Measurements from ENCODE around the gene HRG.

DNA sequence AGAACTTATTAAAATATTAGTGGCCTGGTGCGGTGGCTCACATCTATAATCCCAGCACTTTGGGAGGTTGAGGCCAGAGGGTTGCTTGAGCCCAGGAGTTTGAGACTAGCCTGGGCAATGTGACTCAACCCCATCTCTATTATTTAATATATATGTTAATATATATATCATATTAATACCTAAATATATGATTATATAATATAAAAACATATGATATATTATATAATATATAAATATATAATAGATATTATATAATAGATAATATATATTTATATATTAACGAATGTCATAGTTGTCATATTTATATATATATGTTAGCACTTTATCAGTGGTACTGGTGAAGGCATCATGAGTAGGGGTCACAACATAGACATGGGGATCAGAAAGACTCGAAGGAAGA lies 5.2 kb downstream of the HRG start:
- TF ChIP-seq, protein P1, sequence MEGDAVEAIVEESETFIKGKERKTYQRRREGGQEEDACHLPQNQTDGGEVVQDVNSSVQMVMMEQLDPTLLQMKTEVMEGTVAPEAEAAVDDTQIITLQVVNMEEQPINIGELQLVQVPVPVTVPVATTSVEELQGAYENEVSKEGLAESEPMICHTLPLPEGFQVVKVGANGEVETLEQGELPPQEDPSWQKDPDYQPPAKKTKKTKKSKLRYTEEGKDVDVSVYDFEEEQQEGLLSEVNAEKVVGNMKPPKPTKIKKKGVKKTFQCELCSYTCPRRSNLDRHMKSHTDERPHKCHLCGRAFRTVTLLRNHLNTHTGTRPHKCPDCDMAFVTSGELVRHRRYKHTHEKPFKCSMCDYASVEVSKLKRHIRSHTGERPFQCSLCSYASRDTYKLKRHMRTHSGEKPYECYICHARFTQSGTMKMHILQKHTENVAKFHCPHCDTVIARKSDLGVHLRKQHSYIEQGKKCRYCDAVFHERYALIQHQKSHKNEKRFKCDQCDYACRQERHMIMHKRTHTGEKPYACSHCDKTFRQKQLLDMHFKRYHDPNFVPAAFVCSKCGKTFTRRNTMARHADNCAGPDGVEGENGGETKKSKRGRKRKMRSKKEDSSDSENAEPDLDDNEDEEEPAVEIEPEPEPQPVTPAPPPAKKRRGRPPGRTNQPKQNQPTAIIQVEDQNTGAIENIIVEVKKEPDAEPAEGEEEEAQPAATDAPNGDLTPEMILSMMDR (conservative IDR thresholded peaks at IDR 0.05) = no peak
- TF ChIP-seq EZH2 (IDR thresholded peaks at IDR 0.05; ENCODE audit: low read depth) = no peak

Measured in PC-9 (cell line).